Tibial artery (tissue), 4 donors: ENCODE measurements around the gene CTCF.
A peak's percentile ranks its signal among the peaks of the same experiment; 100 is the strongest.

Experiments
- DNase-seq, 2 donors: peaks; one replicate each; pipeline ENCODE4 v3.0.0-alpha.2; 2019
- H3K27ac ChIP-seq, 2 donors: fragments of 200-600 bp; sonication (generic) in 1 of 2; 1 replicate in 1 of 2; 2 replicates in 1 of 2; pipeline ENCODE4 v1.5.1; 2018 to 2019; ENCODE audit warnings: mild to moderate bottlenecking in 1 of 2
- H3K27me3 ChIP-seq, 2 donors: fragments of 200-600 bp; sonication (generic) in 1 of 2; one replicate each; pipeline versions ENCODE4 v1.5.1 to v1.6.0; 2016 to 2019
- H3K36me3 ChIP-seq, 3 donors: fragments of 200-600 bp; sonication (generic) in 2 of 3; one replicate each; pipeline ENCODE4 v1.5.1; 2016 to 2019; ENCODE audit warnings: mild to moderate bottlenecking in 2 of 3
- H3K4me1 ChIP-seq, 4 donors: fragments of 200-600 bp; sonication (generic) in 2 of 4; 1 replicate in 3 of 4; 2 replicates in 1 of 4; pipeline ENCODE4 v1.5.1; 2016 to 2019
- H3K4me3 ChIP-seq, 2 donors: fragments of 200-600 bp; sonication (generic) in 1 of 2; 1 replicate in 1 of 2; 2 replicates in 1 of 2; pipeline ENCODE4 v1.5.1; 2018 to 2019; ENCODE audit warnings: mild to moderate bottlenecking in 2 of 2
- H3K9me3 ChIP-seq, 3 donors: fragments of 200-600 bp; sonication (generic) in 1 of 3; one replicate each; pipeline ENCODE4 v1.5.1; 2016 to 2019
- intact Hi-C: fragments of 100-400 bp; cut with DNase I; formaldehyde crosslinking; loops from one replicate; pipeline ENCODE4 v1.15.0; 2023; ENCODE audit warnings: low total_unique reads
- TF ChIP-seq, protein P1 (sequence below), 2 experiments: fragments of 200-600 bp in 1 of 2; fragments of 450-650 bp in 1 of 2; IDR thresholded peaks; one replicate each; pipeline ENCODE4 v1.5.1; 2017 to 2019; ENCODE audit warnings: antibody characterized with exemption in 2 of 2, mild to moderate bottlenecking in 1 of 2, moderate library complexity in 1 of 2

Gene CTCF

DNA sequence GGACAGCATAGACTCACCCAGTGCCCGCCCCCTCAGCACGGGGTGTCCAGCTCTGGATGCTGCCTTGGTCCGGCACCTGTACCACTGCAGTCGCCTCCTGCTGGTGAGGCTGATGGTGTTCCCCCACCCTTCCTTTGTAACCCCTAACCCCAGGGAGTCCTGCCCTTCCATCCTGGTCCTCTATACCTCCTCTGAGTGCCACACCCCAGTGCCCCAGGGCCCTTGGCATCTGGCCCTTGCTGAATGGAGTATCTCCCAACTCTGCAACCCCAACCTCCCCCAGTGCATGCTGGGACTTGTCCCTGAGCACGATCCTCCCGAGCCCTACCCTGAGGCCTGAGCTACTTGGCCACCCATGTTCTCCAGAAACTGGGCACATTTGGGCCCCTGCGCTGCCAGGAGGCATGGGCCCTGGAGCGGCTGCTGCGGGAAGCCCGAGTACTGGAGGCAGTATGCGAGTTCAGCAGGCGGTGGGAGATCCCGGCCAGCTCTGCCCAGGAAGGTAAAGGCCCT, 17.9 kb upstream of the CTCF start:
- TF ChIP-seq, protein P1, sequence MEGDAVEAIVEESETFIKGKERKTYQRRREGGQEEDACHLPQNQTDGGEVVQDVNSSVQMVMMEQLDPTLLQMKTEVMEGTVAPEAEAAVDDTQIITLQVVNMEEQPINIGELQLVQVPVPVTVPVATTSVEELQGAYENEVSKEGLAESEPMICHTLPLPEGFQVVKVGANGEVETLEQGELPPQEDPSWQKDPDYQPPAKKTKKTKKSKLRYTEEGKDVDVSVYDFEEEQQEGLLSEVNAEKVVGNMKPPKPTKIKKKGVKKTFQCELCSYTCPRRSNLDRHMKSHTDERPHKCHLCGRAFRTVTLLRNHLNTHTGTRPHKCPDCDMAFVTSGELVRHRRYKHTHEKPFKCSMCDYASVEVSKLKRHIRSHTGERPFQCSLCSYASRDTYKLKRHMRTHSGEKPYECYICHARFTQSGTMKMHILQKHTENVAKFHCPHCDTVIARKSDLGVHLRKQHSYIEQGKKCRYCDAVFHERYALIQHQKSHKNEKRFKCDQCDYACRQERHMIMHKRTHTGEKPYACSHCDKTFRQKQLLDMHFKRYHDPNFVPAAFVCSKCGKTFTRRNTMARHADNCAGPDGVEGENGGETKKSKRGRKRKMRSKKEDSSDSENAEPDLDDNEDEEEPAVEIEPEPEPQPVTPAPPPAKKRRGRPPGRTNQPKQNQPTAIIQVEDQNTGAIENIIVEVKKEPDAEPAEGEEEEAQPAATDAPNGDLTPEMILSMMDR (IDR thresholded peaks at IDR 0.05) = no peak
- Histone ChIP-seq H3K27ac (no peak overlapping the region), H3K4me3 (no peak overlapping the region), H3K4me1 (peaks cover 0 to 36% (median 6%) of the 10 kb centered on the region in 4 donors), H3K9me3 (no peaks in the 10 kb centered on the region), H3K27me3 (no peaks in the 10 kb centered on the region), H3K36me3 (peaks cover 41 to 97% (median 77%) of the 10 kb centered on the region in 3 donors)
- intact Hi-C loops = no loop called here
- DNase-seq = no peak

DNA sequence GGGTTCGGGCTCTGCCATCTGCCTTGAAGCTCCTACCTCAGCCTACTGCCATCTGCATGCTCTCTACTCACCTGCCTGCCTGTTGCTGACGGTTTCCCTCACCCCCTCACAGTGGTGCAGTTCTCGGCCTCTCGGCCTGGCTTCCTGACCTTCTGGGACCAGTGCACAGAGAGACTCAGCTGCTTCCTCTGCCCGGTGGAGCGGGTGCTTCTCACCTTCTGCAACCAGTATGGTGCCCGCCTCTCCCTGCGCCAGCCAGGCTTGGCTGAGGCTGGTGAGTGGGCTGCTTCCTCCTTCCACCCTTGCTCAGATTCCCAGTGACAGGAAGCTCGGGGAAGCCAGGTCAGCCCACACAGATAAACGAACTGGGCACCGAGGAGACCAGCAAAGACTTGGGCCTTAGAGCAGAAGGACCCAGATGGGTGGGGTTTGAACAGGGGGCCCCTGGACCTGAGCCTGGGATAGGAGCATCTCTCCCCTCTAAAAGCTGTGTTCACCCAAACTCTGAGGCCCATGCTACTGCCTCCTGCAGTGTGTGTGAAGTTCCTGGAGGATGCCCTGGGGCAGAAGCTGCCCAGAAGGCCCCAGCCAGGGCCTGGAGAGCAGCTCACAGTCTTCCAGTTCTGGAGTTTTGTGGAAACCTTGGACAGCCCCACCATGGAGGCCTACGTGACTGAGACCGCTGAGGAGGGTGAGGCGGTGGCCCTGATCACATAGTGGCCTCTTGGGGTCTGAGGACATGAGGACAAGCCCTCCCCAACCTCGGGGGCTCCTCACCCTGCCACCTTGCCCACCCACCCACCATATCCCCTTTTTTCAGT, 17.3 kb upstream of the CTCF start:
- Histone ChIP-seq H3K27ac (no peak overlapping the region), H3K27me3 (no peaks in the 10 kb centered on the region), H3K36me3 (peaks cover 40 to 93% (median 71%) of the 10 kb centered on the region in 3 donors)

DNA sequence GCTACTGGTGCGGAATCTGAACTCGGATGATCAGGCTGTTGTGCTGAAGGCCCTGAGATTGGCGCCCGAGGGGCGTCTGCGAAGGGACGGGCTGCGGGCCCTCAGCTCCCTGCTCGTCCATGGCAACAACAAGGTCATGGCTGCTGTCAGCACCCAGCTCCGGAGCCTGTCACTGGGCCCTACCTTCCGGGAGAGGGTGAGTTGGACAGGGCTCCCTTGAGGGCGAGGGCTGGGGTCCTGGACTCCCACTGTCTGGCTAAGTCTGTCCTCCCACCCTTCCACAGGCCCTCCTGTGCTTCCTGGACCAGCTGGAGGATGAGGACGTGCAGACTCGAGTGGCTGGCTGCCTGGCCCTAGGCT, 16.7 kb upstream of the CTCF start:
- Histone ChIP-seq H3K9me3 (no peaks in the 10 kb centered on the region), H3K27ac (no peak overlapping the region), H3K27me3 (no peaks in the 10 kb centered on the region), H3K4me3 (no peak overlapping the region), H3K4me1 (peaks cover 0 to 36% (median 4%) of the 10 kb centered on the region in 4 donors), H3K36me3 (peaks cover 36 to 87% (median 65%) of the 10 kb centered on the region in 3 donors)
- TF ChIP-seq, protein P1 (IDR thresholded peaks at IDR 0.05) = no peak
- intact Hi-C loops = loop anchor here (5.0 kb wide), 1 partner anchor 122 kb away; the partner anchor contains the start of genes C16orf86 and ENKD1
- DNase-seq = no peak

More for the DNA sequence above, 17.3 kb upstream of the CTCF start:
- intact Hi-C loops = loop anchor here (5.0 kb wide), 1 partner anchor 122 kb away; the partner anchor contains the start of genes C16orf86 and ENKD1
- Histone ChIP-seq H3K9me3 (no peaks in the 10 kb centered on the region), H3K4me3 (no peak overlapping the region), H3K4me1 (peaks cover 0 to 36% (median 4%) of the 10 kb centered on the region in 4 donors)
- no peak for DNase-seq
- TF ChIP-seq, protein P1 (IDR thresholded peaks at IDR 0.05) = no peak

DNA sequence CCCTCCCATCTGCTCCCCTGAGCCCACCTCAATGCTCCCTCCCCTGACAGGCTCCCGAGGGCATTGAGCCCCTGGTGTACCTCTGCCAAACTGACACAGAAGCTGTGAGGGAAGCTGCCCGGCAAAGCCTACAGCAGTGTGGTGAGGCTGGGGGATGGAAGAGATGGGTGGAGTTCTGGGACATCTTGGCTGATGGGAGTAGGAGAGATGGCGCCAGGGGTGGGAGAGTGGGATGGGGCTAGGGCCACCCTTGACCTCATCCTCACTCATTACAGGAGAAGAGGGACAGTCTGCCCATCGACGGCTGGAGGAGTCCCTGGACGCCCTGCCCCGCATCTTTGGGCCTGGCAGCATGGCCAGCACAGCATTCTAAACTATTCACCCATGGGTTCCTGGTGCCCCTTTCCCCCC, 16.2 kb upstream of the CTCF start:
- intact Hi-C loops = loop anchor here (5.0 kb wide), 1 partner anchor 121 kb away; the partner anchor contains the start of genes C16orf86 and ENKD1
- Histone ChIP-seq H3K4me1 (peaks cover 0 to 36% (median 4%) of the 10 kb centered on the region in 4 donors), H3K27ac (no peak overlapping the region), H3K4me3 (no peak overlapping the region), H3K36me3 (peaks cover 31 to 83% (median 60%) of the 10 kb centered on the region in 3 donors), H3K27me3 (no peaks in the 10 kb centered on the region), H3K9me3 (no peaks in the 10 kb centered on the region)
- no peak for DNase-seq
- TF ChIP-seq, protein P1 (IDR thresholded peaks at IDR 0.05) = no peak

DNA sequence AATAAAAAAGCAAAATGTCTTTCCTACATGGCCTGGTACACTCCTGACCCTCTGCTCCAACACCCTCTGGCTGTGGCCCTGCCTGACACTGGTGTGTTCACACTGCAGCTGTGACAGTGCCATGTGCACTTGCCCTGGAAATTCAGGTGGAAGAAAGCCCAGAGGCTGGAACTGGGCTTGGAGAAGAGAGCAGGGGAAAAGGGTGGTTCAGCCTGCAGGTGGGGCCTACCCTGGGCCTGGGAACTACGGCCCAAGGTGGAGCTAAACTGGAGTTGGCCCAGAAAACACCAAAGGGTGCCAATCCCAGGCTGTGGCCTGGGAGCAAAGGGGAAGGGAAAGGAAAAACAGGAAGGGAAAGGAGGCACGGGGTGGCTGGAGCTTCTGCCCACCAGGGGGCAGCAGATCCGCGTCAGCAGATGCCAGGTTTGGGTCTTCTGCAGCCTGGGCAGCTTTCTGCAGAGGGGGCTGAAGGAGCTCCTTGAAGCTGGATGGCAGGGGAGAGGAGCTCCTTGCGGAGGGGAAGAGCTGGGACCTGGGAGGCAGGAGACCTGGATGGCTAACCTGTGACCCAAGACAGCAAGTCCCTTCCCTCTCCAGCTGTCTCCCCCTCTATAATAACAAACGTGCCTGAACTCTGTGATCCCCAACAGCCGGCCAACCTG, 15.4 kb upstream of the CTCF start:
- no peaks in the 10 kb centered on the region for H3K9me3 ChIP-seq
- H3K4me1 ChIP-seq = peaks cover 0 to 31% (median 3%) of the 10 kb centered on the region in 4 donors
- intact Hi-C loops = loop anchor here (5.0 kb wide), 1 partner anchor 120 kb away; the partner anchor contains the start of genes C16orf86 and ENKD1
- H3K4me3 ChIP-seq = no peak overlapping the region
- TF ChIP-seq, protein P1 (IDR thresholded peaks at IDR 0.05) = peak; percentile 82 to 94
- H3K27ac ChIP-seq = no peak overlapping the region
- H3K27me3 ChIP-seq = no peaks in the 10 kb centered on the region
- peaks cover 23 to 75% (median 52%) of the 10 kb centered on the region in 3 donors for H3K36me3 ChIP-seq
- DNase-seq = peak in 1 of 2 donors; percentile 82
